OCI-LY3 (cell line): ENCODE measurements around the gene SCRN1.

Experiments
- H2AFZ ChIP-seq: fragments of 200-600, 300-600 bp; shearing (Covaris generic); 2 replicates; pipeline ENCODE4 v1.6.0; 2014; ENCODE audit warnings: antibody characterized with exemption, low read depth, low read length
- H3K27ac ChIP-seq: fragments of 200-600, 300-600 bp; sonication (generic); 2 replicates; pipeline ENCODE4 v1.5.1; 2014; ENCODE audit warnings: mild to moderate bottlenecking, low read length, moderate library complexity, mixed read lengths
- H3K27me3 ChIP-seq: fragments of 200-600, 300-600 bp; sonication (generic); 2 replicates; pipeline ENCODE4 v1.6.1; 2014; ENCODE audit warnings: low read depth, low read length, mixed read lengths
- H3K36me3 ChIP-seq: fragments of 200-600, 300-600 bp; sonication (generic); replicated peaks from 2 replicates; pipeline ENCODE3; 2014; ENCODE audit warnings: low read depth, low read length, mixed read lengths
- H3K4me1 ChIP-seq: fragments of 300-600, 200-600 bp; sonication (generic); 2 replicates; pipeline ENCODE4 v1.6.1; 2014; ENCODE audit warnings: low read length, mixed read lengths
- H3K4me2 ChIP-seq: fragments of 200-600, 300-600 bp; sonication (generic); 2 replicates; pipeline ENCODE4 v1.6.1; 2014; ENCODE audit warnings: low read length, mixed read lengths
- H3K4me3 ChIP-seq: fragments of 300-600, 200-600 bp; sonication (generic); 2 replicates; pipeline ENCODE4 v1.5.1; 2014; ENCODE audit warnings: antibody characterized with exemption, mild to moderate bottlenecking, low read length, moderate library complexity
- H3K79me2 ChIP-seq: fragments of 300-600, 200-600 bp; shearing (Covaris generic); 2 replicates; pipeline ENCODE4 v1.6.1; 2014; ENCODE audit warnings: mild to moderate bottlenecking, low read length, mixed read lengths
- H3K9ac ChIP-seq: fragments of 300-600, 200-600 bp; shearing (Covaris generic); 2 replicates; pipeline ENCODE4 v1.6.0; 2014; ENCODE audit warnings: mild to moderate bottlenecking, low read length, moderate library complexity
- H3K9me3 ChIP-seq: fragments of 200-600, 300-600 bp; shearing (Covaris generic); 2 replicates; pipeline ENCODE4 v1.6.1; 2014; ENCODE audit warnings: low read length, mixed read lengths; ENCODE audit not compliant: insufficient read depth
- H4K20me1 ChIP-seq: fragments of 200-600, 300-600 bp; sonication (generic); 2 replicates; pipeline ENCODE4 v1.6.1; 2016; ENCODE audit warnings: low read length, mixed read lengths; ENCODE audit not compliant: insufficient read depth
- EZH2phosphoT487 ChIP-seq: fragments of 200-600 bp; shearing (Covaris generic); IDR thresholded peaks from 2 replicates; pipeline ENCODE4 v1.6.1; 2018; ENCODE audit warnings: antibody characterized with exemption, mixed run types, low read depth
- TF ChIP-seq, protein P1 (sequence below): fragments of 200-600, 300-600 bp; sonication (generic); IDR thresholded peaks from 2 replicates; pipeline ENCODE4 v1.5.1; 2014; ENCODE audit warnings: antibody characterized with exemption, low read length, low read depth

SCRN1 gene, protein sequence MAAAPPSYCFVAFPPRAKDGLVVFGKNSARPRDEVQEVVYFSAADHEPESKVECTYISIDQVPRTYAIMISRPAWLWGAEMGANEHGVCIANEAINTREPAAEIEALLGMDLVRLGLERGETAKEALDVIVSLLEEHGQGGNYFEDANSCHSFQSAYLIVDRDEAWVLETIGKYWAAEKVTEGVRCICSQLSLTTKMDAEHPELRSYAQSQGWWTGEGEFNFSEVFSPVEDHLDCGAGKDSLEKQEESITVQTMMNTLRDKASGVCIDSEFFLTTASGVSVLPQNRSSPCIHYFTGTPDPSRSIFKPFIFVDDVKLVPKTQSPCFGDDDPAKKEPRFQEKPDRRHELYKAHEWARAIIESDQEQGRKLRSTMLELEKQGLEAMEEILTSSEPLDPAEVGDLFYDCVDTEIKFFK

DNA sequence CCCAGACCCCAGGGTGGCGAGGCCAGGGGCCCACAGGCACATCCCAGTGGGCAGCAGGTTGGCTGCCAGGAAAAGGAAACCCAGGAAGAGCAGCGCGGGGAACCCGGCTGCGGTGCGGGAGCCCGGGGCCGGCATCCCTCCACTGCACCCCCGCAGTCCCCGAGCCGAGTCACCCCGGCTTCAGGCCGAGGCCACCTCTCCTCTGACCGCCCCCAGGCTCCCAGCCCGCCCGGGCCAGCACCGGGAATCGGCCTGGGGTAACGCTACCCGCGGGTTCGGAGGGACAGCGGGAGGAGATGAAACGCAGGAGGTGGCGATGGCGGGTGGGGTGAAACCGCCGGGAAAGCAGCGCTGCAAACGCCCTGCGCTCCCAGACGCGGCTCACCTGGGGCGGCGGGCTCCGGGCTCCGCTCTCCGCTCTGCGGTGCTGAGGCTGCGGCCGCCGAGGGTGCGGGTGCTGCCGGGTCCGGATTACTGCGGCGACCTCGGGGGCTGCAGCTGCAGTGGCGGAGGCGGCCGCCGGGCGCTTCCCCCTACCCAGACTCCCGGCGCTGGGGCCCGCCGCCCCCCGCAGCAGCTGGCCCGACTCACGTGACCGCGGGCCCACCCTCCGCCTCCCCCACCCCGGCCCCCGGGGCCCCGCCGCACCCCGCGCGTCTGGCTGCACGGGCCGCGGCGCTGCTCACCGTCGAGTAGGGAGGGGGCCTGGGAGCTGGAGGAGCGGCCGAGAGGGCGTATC, at the start of gene SCRN1:
SCRN1 (minus strand) TSS at position 545 of the 739 bp plus-strand sequence. CDS start 20,734 bp downstream, outside the sequence.
- H3K9me3 ChIP-seq, result no peaks in the 10 kb centered on the region; the same call in 1 of the 2 replicates
- peak within 1 kb of the TSS; percentile 81 for H2AFZ ChIP-seq
- no peaks in the 10 kb centered on the region for H3K27me3 ChIP-seq
- peak within 1 kb of the TSS; percentile 78 for H3K4me2 ChIP-seq
- no peaks in the 10 kb centered on the region for H4K20me1 ChIP-seq
- H3K36me3 ChIP-seq, result no peaks in the 10 kb centered on the region
- no peak within 1 kb of the TSS for H3K27ac ChIP-seq
- peaks cover 12% of the 10 kb centered on the region for H3K79me2 ChIP-seq
- H3K4me3 ChIP-seq, result peak within 1 kb of the TSS; percentile 95
- TF ChIP-seq, protein P1, sequence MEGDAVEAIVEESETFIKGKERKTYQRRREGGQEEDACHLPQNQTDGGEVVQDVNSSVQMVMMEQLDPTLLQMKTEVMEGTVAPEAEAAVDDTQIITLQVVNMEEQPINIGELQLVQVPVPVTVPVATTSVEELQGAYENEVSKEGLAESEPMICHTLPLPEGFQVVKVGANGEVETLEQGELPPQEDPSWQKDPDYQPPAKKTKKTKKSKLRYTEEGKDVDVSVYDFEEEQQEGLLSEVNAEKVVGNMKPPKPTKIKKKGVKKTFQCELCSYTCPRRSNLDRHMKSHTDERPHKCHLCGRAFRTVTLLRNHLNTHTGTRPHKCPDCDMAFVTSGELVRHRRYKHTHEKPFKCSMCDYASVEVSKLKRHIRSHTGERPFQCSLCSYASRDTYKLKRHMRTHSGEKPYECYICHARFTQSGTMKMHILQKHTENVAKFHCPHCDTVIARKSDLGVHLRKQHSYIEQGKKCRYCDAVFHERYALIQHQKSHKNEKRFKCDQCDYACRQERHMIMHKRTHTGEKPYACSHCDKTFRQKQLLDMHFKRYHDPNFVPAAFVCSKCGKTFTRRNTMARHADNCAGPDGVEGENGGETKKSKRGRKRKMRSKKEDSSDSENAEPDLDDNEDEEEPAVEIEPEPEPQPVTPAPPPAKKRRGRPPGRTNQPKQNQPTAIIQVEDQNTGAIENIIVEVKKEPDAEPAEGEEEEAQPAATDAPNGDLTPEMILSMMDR, result no peak
- no peak for TF ChIP-seq EZH2phosphoT487
- H3K9ac ChIP-seq, result peak within 1 kb of the TSS; percentile 77
- H3K4me1 ChIP-seq, result peaks cover 30% of the 10 kb centered on the region

DNA sequence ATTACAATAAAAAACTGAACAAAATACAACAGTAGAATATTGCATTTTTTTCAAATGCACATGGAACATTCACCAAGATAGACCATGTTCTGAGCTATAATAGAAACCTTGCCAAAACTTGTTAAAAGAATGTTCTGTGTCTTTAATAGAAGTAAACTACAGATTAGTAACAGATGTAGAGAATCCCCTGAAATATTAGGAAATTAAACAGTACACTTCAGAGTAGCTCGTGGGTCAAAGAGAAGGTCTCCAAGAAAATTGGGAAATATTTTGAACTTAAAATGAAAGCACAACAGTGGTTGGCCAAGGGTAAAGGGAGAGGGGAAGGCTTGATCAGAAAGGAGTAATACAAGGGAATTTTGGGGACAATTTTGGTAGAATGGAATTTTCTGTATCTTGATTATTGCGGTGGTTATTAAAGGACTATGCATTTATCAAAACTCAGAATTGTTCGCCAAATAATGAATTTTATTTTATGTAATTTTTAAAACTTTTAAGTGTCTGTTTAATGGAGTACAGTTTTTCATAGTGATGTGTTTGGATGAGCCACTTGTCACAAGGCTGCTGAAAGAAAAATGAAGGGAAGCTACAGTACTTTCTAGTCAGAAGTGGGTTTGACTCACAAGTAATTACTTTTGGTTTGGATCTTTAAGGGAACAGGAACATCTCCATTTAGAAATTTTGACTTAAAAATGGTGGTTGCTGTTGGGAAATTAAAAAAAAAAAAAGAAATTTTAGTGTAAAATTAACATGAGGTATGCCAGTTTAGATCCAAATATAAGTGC, 48.8 kb upstream of the SCRN1 start:
- peaks cover 15% of the 10 kb centered on the region; the same call in 1 of the 2 replicates for H4K20me1 ChIP-seq
- peaks cover 3% of the 10 kb centered on the region for H3K36me3 ChIP-seq
- no peaks in the 10 kb centered on the region for H3K9me3 ChIP-seq
- no peak overlapping the region for H3K9ac ChIP-seq
- no peak overlapping the region for H2AFZ ChIP-seq
- no peak overlapping the region for H3K4me3 ChIP-seq
- no peaks in the 10 kb centered on the region for H3K27me3 ChIP-seq
- TF ChIP-seq, protein P1, result no peak
- TF ChIP-seq EZH2phosphoT487, result no peak
- H3K4me1 ChIP-seq, result no peaks in the 10 kb centered on the region
- peaks cover 6% of the 10 kb centered on the region; the same call in 1 of the 2 replicates for H3K79me2 ChIP-seq
- no peak overlapping the region for H3K27ac ChIP-seq
- no peak overlapping the region for H3K4me2 ChIP-seq

DNA sequence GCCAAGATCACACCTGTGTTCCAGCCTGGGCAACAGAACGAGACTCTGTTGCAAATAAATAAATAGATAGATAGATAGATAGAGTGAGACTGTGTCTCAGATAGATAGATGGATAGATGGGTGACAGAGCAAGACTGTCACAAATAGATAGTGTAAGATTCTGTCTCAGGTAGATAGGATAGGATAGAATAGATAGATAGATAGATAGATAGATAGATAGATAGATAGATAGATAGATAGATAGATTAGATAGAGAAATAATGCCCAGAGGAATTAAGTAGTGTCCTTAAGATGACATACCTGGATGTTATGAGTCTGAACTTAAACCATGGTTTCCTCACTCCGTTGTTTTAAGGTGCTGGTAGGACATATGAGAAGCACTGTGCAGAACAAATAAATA, 46.6 kb upstream of the SCRN1 start:
- TF ChIP-seq, protein P1, result no peak
- peaks cover 3% of the 10 kb centered on the region for H3K36me3 ChIP-seq
- no peak overlapping the region for H3K9ac ChIP-seq
- peaks cover 22% of the 10 kb centered on the region; the same call in 1 of the 2 replicates for H4K20me1 ChIP-seq
- H3K9me3 ChIP-seq, result no peaks in the 10 kb centered on the region
- no peak overlapping the region for H3K4me2 ChIP-seq
- peaks cover 18% of the 10 kb centered on the region for H3K79me2 ChIP-seq
- H3K27ac ChIP-seq, result no peak overlapping the region
- no peak overlapping the region for H3K4me3 ChIP-seq
- no peak overlapping the region for H2AFZ ChIP-seq
- H3K27me3 ChIP-seq, result no peaks in the 10 kb centered on the region
- H3K4me1 ChIP-seq, result peaks cover 10% of the 10 kb centered on the region
